Activated CD8-positive, alpha-beta memory T cell treated with anti-CD3 and anti-CD28 coated beads for 36 hours (primary cell): ENCODE data around the gene TRAF4. TPM values are rescaled to one million over a fixed set of nuclear protein-coding genes. Genes with fewer than 3 reads are reported as not detected.
"Not testable (repeated sequence)": the region's sequence is repeated elsewhere in the genome, so short reads cannot be mapped to it uniquely, and the experiment has no call there.

Source experiments
- CTCF ChIA-PET: fragments of 350-600 bp; sonication (Branson Sonifier 250); formaldehyde crosslinking; loops from one replicate; lab custom pipeline; 2021; ENCODE audit warnings: antibody characterized with exemption; lab: Charles Lee
- POLR2A ChIA-PET: fragments of 350-600 bp; sonication (Branson Sonifier 250); formaldehyde crosslinking; loops from one replicate; lab custom pipeline; 2021; ENCODE audit warnings: antibody characterized with exemption; lab: Charles Lee
- total RNA-seq, 2 experiments: library from RNA; stranded (reverse); gene quantifications; one replicate each; pipeline ENCODE4 v1.2.3, GENCODE V29; 2021

Gene TRAF4
- total RNA-seq, 2 experiments from 2014 or later = 158 to 159 TPM

GRCh38 chr17:28792877-28793661 is 49.3 kb downstream of the TRAF4 start:
- CTCF ChIA-PET = interaction anchor here (0.6 to 0.8 kb wide), 2 partner anchors 24 to 78 kb away, joined by 3 to 5 read pairs; no protein-coding TSS in a partner anchor
- POLR2A ChIA-PET = interaction anchor here (0.7 kb wide), 3 partner anchors 9 to 51 kb away, joined by 6 to 12 read pairs (median 6); no protein-coding TSS in a partner anchor

GRCh38 chr17:28794846-28795441 is 51.1 kb downstream of the TRAF4 start:
- CTCF ChIA-PET, POLR2A ChIA-PET: not testable (repeated sequence)

GRCh38 chr17:28796062-28796461 is 52.3 kb downstream of the TRAF4 start:
- CTCF ChIA-PET = interaction anchor here (0.6 kb wide), 1 partner anchor 18 kb away, joined by 3 read pairs; no protein-coding TSS in a partner anchor

More at GRCh38 chr17:28796062-28796461, 52.3 kb downstream of the TRAF4 start:
- POLR2A ChIA-PET = no interaction called here

Other genes with a start within 250 kb of the TRAF4 start
- gene FOXN1, start 237.7 kb upstream of the TRAF4 start, total RNA-seq = not detected
- gene UNC119, start 191.4 kb upstream of the TRAF4 start, total RNA-seq = 10 to 100 TPM; 27.8 to 35.8 TPM
- 10 to 100 TPM; 50.0 to 50.3 TPM for gene PIGS, start 172.5 kb upstream of the TRAF4 start, total RNA-seq
- 10 to 100 TPM; 35.1 to 36.2 TPM for gene ALDOC, start 167.1 kb upstream of the TRAF4 start, total RNA-seq
- 10 to 100 TPM; 94.4 to 95.4 TPM for gene SPAG5, start 145.0 kb upstream of the TRAF4 start, total RNA-seq
- gene RSKR, start 129.8 kb upstream of the TRAF4 start, total RNA-seq = 10 to 100 TPM; 20.7 to 23.1 TPM
- 100 to 1,000 TPM; 202 to 216 TPM for gene BLTP2, start 98.9 kb upstream of the TRAF4 start, total RNA-seq
- gene SDF2, start 82.1 kb upstream of the TRAF4 start, total RNA-seq = 10 to 100 TPM; 44.7 to 47.1 TPM
- gene SUPT6H, start 81.8 kb upstream of the TRAF4 start, total RNA-seq = 10 to 100 TPM; 81.7 to 82.6 TPM
- gene PROCA1, start 32.1 kb upstream of the TRAF4 start, total RNA-seq = 1 to 10 TPM; 3.9 to 4.8 TPM
- gene RAB34, start 26.1 kb upstream of the TRAF4 start, total RNA-seq = 10 to 100 TPM in 1 of 2 experiments, 1 to 10 TPM in 1; 8.5 to 11.7 TPM
- 1,000 to 10,000 TPM; 2,504 to 2,566 TPM for gene RPL23A, start 24.0 kb upstream of the TRAF4 start, total RNA-seq
- 10 to 100 TPM; 20.1 to 22.0 TPM for gene TLCD1, start 17.8 kb upstream of the TRAF4 start, total RNA-seq
- gene NEK8, start 15.2 kb upstream of the TRAF4 start, total RNA-seq = 1 to 10 TPM; 6.0 to 6.8 TPM
- gene FAM222B, start 98.8 kb downstream of the TRAF4 start, total RNA-seq = 10 to 100 TPM; 20.1 to 20.3 TPM
- gene ERAL1, start 111.0 kb downstream of the TRAF4 start, total RNA-seq = 10 to 100 TPM; 72.3 to 76.4 TPM
- gene FLOT2, start 153.7 kb downstream of the TRAF4 start, total RNA-seq = 10 to 100 TPM; 89.8 to 96.5 TPM
- 10 to 100 TPM; 33.6 to 34.3 TPM for gene DHRS13, start 159.1 kb downstream of the TRAF4 start, total RNA-seq
- 10 to 100 TPM; 47.4 to 48.5 TPM for gene PHF12, start 207.5 kb downstream of the TRAF4 start, total RNA-seq